ENCODE results near the gene CRYZ.

DNA sequence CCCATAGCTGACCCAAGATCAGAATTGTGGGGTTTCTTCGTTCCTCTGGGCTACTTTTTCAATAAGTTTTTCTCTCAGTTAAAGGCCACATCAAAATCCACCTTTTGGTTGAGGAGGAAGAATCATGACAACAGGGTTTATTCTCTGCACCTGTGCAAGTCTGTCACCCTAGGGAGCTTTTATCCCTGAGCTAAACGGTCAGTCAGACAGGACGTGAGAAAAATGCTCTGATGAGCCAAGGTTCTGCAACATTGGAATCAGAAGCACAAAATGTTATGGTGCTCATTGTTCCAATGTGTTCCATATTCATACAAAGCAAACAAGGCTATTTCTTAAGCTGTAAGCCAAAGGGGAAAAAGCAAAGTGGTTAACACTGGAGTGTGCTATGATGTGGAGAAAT lies 51.8 kb downstream of the CRYZ start:
- no peak for TF ChIP-seq EZH2 (IDR thresholded peaks at IDR 0.05; ENCODE audit: borderline replicate concordance, low read length)
- TF ChIP-seq, protein P1, sequence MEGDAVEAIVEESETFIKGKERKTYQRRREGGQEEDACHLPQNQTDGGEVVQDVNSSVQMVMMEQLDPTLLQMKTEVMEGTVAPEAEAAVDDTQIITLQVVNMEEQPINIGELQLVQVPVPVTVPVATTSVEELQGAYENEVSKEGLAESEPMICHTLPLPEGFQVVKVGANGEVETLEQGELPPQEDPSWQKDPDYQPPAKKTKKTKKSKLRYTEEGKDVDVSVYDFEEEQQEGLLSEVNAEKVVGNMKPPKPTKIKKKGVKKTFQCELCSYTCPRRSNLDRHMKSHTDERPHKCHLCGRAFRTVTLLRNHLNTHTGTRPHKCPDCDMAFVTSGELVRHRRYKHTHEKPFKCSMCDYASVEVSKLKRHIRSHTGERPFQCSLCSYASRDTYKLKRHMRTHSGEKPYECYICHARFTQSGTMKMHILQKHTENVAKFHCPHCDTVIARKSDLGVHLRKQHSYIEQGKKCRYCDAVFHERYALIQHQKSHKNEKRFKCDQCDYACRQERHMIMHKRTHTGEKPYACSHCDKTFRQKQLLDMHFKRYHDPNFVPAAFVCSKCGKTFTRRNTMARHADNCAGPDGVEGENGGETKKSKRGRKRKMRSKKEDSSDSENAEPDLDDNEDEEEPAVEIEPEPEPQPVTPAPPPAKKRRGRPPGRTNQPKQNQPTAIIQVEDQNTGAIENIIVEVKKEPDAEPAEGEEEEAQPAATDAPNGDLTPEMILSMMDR (conservative IDR thresholded peaks at IDR 0.05 in 1 of 2, IDR thresholded peaks at IDR 0.05 in 1 of 2; ENCODE audit: extremely low read depth in 1 of 2, insufficient read depth in 1 of 2, low read depth in 1 of 2, low read length in 2 of 2): no peak
